GM18526 (cell line): ENCODE results near the gene PLEKHD1.

Experiments
- POLR2A ChIP-seq: IDR thresholded peaks from 3 replicates; pipeline ENCODE4 v1.6.1; 2011; ENCODE audit not compliant: insufficient read length; ENCODE audit errors: extremely low read depth

PLEKHD1 gene

DNA sequence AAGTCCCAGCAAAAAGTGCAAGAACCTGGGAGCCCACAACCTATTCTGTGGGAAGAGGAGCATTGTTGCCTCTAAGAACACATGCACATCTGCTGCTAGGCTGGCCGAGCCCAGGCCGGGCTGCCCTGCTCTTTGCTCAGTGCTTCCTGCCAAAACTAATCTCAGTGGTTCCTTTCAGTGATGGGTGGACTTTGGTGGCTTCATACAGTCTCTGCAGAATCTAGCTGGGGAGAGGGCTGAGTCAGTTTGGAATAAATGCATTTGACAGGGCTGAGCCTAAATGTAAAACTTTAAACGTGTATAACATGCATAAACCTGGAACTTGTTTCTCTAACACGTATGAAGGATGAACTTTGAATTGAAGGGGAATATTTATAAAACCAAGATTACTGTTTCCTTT, 45.6 kb downstream of the PLEKHD1 start:
- no peak for TF ChIP-seq POLR2A

DNA sequence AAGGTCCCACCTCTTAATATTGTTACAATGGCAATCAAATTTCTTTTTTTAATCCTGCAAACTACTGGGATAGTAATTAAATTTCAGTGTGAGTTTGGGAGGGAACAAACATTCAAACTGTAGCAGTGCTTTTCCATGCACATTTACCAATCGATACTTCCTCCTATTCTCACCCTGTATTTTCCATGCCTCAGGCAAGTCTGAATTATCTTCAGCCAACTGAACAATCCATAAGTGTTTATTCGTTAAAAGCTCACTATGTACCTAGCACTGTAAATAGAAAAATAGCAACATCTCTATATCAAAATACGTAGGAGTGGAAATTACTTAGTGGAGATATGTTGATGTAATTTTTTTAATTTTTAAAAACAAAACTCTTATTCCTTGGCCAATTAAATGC, 46.6 kb downstream of the PLEKHD1 start:
- no peak for TF ChIP-seq POLR2A

DNA sequence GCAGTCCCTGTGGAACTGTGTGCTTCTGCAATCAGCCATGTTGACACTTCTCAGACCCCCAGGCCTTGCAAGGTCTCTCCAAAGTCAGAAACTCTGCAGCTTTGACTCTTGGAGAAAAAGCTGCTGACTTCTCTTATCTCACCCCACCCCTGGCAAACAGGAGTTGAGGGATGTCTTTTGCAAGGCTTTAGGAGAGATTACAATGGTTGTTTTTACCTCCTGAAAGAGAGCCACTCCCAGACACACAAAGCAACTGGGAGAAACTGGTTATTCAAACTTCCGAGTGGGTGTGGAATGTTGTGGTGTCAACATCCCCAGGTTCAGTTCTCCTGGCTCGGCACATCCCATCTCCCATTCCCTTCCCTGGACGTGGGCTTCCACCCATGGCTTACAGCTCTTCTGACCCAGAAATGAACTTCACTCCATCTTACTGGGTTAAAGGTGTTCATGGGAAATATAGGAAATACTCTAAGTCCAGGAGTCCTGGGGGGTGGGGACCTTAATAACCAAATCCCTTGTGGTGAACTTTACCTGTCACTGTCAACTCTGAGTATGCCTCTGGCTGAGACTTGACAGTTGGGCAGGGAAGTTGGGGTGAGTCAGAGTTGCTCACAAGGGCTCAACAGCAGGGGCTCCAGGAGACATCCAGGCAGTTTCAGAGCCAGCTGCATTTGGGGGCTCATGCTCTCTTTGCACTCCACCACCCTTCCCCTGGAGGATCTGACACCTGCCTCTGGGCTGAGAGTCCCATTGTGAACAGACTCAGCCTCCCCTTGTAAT, 48.2 kb downstream of the PLEKHD1 start:
- no peak for TF ChIP-seq POLR2A

DNA sequence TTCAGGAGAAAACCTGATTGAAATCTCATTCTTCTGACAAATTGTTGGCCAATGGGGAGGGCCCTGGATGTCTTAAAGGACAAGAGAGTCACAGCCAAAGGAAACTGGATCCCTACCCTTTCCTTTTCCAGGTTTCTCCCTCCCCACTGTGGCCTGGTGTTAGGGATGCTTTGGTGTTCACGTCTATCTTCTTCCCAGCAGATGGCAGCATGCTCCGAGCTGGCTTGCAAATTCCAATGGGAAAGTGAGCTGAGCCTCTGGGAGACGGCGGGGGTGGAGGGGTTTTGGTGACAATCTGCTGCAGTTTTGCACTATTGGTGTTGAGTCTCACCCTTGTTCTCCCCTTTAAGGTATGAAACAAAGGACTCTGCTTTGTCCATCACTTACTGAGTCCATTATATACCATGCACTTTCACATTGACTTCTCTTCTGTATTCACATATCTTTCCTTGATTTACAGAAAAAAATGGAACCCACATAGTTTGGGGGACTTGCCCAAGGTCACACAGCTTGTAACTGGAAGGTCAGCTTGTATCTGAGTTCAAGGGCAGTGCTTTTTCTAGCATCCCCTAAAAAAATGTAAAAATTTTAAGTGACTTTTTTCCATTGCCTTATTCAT, 50.8 kb downstream of the PLEKHD1 start:
- no peak for TF ChIP-seq POLR2A

DNA sequence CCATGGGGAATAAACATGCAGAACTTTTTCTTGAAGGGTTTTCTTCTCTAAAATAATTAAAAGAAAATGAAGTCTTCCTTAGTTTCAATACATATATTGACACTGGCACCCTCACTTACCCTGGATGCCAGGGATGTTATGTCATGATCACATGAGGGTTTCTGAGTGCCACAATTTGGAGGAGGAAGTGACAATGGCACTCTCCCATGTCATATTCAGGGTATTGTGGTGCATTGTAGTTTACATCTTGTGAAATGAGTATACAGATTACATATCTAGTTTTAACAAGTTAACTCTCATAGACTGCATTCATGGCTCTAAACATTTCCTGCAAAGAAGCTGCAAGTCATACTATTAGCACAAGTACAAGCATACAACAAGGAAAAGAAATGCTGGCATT, 52.4 kb downstream of the PLEKHD1 start:
- no peak for TF ChIP-seq POLR2A

DNA sequence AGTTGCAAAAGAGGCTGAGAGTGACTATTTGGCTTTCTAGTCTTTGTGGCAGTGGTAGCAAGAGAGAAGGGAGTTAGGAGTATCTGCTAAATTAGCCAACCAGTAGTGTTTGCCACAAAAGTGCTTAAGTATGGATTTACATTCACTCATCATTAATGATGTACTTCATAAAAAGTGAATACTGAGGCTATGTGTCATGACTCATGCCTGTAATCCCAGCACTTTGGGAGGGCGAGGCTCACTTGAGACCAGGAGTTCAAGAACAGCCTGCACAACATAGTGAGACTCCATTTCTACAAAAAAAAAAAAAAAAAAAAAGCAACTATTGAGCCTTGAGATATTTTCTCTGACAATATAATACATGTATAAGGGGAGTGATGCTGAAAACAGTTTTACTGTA, 53.4 kb downstream of the PLEKHD1 start:
- TF ChIP-seq POLR2A, result no peak

DNA sequence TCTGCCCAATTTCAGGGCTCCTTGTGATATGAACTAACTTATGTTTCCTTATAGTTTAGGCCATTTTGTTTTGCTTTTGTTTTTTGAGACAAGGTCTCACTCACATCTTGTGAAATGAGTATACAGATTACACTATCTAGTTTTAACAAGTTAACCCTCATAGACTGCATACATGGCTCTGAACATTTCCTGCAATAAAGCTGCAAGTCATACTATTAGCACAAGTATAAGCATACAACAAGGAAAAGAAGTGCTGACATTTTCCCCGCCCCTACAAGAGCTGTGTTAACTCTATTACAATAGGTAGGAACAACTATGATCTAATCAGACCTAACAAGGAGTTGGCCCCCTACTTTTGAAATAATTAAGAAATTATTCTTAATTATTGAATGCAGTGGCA, 54.2 kb downstream of the PLEKHD1 start:
- TF ChIP-seq POLR2A, result no peak

DNA sequence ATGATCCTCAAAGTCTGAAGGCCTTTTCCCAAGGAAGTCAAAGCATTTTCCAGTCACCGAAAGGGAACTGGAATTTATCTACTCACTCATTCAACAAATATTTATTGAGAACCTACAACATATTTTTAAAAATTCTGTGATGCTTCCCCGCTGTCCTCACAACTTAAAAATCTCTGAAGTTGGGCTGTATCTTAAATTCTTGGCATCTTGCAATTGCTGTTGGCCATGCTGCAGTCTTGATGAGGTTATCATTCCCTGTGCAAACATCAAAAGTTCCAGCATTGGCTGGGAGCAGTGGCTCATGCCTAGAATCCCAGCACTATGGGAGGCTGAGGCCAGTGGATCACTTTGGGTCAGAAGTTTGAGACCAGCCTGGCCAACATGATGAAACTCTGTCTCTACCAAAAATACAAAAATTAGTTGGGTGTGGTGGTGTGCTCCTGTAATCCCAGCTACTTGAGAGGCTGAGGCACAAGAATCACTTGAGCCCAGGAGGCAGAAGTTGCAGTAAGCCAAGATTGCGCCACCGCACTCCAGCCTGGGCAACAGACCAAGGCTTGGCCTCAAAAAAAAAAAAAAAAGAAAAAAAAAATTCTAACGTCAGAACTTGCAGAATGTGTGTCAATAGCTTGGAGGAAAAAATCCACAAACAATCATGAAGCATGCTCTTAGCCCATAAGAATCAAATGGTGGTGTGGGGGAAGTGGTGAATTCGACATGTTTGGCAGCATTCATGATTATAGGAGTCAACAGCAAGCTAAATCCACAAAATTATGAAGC, 55.3 kb downstream of the PLEKHD1 start:
- TF ChIP-seq POLR2A, result no peak

DNA sequence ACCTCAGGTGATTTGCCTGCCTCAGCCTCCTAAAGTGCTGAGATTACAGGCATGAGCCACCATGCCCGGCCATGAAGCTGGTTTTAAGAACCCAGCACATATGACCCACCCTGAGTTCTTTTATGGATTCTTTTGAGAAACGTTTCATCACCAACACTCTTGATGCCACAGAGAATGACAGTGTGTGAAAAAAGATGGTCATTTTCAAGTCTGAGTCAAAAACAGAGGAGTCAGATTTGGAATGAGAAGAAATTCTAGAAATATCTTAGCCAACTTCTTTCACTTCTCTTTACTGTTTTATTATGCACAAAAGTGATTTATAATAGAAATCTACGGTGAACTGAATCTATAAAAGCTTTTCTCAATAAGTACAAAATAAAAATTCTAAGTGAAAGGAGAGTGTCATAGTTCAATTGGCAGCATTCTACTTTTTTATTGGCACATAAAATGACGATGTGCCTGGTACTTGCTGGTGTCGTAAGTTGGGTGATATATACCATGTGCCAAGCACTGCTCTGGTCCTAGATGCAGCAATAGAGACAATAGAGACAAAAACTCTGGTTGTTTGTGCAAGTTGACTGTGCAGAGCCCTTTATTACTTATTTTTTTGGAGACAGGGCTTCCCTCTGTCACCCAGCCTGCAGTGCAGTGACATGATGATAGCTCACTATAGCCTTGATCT, 56.3 kb downstream of the PLEKHD1 start:
- TF ChIP-seq POLR2A, result no peak

DNA sequence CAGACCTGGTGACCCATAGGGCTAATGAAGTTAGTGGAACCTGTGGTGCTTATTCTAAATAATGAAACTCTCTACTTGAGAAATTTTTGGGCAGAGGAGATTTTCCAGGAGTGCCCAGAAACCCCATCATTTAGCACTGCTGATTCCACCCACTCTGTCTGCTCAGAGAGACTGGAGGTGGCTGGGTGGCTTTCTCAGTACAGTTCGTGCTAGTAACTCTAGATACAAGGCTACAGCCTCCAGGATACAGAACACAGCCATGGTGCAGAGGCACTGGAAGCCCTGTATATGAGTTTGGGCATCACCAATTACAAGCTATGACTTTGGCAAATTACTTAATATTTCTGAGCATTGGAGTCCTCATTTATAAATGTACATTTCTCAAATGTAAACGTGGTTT, 57.8 kb downstream of the PLEKHD1 start:
- no peak for TF ChIP-seq POLR2A

DNA sequence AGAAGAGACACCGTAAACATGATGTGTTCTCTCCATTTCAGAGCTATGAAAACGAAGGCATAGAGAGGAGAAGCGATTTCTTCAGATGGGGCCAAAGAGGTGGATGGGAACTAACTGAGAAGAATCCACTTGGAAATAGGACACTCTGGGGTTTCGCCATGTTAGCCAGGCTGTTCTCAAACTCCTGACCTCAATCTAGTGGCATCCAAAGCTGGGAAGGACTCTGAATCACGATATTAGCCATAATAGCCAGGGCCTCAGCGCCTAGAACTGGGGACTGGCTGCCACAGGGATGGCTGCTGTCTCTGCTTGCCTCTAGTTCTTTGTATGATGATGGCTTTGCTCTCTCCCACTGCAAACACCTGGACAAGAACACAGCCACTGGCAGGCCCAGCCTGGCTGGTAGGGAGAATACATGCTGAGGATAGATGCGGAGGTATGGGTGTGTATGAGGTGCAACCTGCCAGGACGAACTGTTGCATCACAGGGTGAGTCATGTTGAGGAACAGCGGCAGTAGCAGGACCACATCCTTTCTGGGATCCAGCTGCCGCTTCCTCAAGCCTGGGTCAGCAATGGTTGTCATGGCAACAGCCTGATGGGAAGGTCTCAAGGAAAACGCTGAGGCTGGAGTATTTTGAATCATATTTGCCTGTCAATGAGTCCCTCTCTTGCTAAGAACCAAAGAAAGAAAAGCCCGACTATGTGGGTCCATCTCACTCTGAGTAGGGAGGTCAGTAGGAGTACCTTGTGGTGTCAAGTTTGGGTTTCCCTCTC, 59.0 kb downstream of the PLEKHD1 start:
- no peak for TF ChIP-seq POLR2A

DNA sequence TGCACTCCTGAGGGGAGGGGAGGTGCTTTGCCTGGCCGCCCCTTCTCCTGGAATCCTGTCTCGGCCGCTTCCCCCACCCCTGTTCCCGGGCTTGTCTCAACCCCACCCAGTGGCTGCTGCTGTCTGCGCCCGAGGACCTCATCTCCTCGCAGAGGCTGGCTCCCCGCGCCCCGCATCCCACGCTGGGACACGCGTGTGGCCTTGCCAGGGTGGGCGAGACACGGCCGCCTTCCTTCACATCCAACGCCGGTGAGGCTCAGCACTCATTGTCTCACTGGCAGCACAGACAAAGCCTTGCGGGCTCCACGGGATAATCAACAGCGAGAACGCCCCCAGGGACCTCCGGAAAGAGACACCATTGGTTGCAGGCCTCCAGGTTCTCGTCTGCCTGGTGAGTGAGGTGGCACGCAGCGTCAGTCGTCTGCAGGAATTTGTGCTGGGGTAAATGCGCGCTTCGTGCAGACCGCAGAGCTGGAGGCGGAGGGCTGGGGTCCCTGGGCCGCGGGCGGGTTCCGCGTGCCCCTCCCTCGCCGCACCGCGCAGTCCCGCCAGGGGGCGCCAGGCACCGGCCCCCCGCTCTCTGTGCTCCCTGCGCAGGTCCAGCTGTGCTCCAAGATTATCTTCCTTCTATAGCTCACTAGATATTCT, 63.3 kb downstream of the PLEKHD1 start:
- no peak for TF ChIP-seq POLR2A

DNA sequence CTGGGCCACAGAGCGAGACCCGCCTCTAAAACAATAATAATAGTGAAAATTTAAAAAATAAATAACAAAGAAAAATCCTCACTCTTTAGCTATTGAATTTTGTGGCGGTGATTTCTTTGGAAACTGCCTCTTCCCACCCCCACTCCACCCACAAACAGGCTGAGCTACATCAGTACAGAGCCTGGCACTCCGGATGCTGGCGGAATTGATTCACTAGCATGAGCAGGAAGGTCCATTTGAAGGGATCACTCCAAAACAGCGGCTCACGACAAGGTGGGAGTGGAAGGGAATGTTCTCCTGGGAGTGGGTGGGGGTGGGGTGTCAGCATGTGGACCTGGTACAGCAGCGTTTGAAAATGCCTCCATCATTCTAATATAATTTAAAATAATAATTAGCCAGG, 64.0 kb downstream of the PLEKHD1 start:
- TF ChIP-seq POLR2A, result no peak

DNA sequence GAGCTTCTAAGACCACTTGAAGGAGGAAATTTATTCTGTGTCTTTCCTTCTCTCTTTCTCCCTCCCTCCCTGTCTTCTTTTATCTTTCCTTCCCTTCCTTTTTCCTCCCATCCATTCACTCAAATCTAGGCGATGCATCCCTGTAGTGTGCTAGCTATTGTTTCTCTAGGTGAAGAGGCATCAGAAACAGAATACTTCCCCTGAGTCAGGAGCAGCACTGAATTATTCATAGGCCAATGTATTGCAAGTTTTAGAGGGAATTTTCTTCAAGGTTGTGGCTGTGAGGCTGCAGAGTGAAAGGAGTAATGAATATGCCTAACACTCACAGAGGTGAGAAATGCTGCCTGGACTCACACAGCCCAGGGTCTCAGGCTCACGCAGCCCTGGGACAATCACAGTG, 67.0 kb downstream of the PLEKHD1 start:
- TF ChIP-seq POLR2A, result no peak
